Lower leg skin (tissue), 3 donors: ENCODE data around the gene INSL3.

Experiments used
- POLR2A ChIP-seq, 2 donors: fragments of 450-650 bp; IDR thresholded peaks; one replicate each; pipeline ENCODE4 v1.6.1; 2016 to 2017; ENCODE audit warnings: antibody characterized with exemption in 2 of 2, mild to moderate bottlenecking in 1 of 2, moderate library complexity in 1 of 2
- TF ChIP-seq, protein P1 (sequence below), 3 donors: fragments of 450-650 bp; IDR thresholded peaks; one replicate each; pipeline ENCODE4 v1.5.1; 2016; ENCODE audit warnings: antibody characterized with exemption in 3 of 3, mild to moderate bottlenecking in 3 of 3, moderate library complexity in 2 of 3

DNA sequence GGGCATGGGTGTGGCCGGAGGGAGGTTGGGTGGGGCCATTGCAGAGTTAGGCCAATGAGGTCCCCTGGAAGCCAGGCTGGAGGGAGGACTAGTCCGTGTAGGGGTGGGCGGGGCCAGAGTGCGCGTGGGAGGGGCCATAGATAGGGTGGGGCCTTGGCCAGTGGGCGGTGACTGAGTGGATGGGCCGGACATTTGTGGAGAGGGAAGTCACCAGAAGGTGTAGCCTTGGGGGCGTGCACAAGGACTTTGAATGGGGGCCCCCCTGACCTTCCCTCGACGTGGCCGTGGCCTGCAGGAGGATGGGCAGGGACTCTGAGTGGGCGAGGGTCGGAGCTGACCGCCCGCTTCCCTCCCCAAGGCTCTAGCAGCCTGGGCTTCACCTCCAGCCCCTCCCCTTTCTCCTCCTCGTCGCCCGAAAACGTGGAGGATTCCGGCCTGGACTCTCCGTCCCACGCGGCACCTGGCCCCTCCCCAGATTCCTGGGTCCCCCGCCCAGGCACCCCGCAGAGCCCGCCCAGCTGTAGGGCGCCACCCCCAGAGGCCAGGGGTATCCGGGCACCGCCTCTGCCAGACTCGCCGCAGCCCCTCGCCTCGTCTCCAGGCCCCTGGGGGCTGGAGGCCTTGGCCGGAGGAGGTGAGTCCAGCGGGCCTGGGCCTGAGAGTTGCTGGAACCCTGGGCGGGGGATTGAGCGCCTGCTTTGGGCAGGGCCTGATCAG, 42.9 kb downstream of the INSL3 start:
- TF ChIP-seq, protein P1, sequence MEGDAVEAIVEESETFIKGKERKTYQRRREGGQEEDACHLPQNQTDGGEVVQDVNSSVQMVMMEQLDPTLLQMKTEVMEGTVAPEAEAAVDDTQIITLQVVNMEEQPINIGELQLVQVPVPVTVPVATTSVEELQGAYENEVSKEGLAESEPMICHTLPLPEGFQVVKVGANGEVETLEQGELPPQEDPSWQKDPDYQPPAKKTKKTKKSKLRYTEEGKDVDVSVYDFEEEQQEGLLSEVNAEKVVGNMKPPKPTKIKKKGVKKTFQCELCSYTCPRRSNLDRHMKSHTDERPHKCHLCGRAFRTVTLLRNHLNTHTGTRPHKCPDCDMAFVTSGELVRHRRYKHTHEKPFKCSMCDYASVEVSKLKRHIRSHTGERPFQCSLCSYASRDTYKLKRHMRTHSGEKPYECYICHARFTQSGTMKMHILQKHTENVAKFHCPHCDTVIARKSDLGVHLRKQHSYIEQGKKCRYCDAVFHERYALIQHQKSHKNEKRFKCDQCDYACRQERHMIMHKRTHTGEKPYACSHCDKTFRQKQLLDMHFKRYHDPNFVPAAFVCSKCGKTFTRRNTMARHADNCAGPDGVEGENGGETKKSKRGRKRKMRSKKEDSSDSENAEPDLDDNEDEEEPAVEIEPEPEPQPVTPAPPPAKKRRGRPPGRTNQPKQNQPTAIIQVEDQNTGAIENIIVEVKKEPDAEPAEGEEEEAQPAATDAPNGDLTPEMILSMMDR (IDR thresholded peaks at IDR 0.05): no peak
- no peak for TF ChIP-seq POLR2A (IDR thresholded peaks at IDR 0.05)
